ENCODE results near the gene GDF9. TPM values are rescaled to one million over a fixed set of nuclear protein-coding genes. Genes with fewer than 3 reads are reported as not detected.
A peak's percentile ranks its signal among the peaks of the same experiment; 100 is the strongest.

The GDF9 gene
- total and polyA plus RNA-seq, 10 of the 15 experiments (the other 5 are each of a cell fraction or from before 2014, with no cell fraction given), result 0.11 to 1.5 (median 0.34) TPM

GRCh38 chr5:132828846-132829494, 37.3 kb downstream of the GDF9 start:
- ChIA-PET SMC1A (ENCODE audit: uncharacterized antibody, unreplicated experiment) (interaction anchor here (0.8 to 3.2 kb wide), 14 partner anchors 9 to 303 kb away, joined by 3 to 16 read pairs (median 4); partner anchors contain the start of genes AFF4, GDF9 and UQCRQ), CTCF (interaction anchor here (0.9 to 6.0 kb wide), 17 partner anchors 9 to 695 kb away, joined by 3 to 46 read pairs (median 4); partner anchors contain the start of genes GDF9 and UQCRQ), POLR2A (interaction anchor here (1.5 to 1.9 kb wide), 2 partner anchors 10 to 78 kb away, joined by 7 to 8 read pairs; no protein-coding TSS in a partner anchor), RAD21 (ENCODE audit: unreplicated experiment) (interaction anchor here (1.2 to 2.4 kb wide), 6 partner anchors 9 to 442 kb away, joined by 3 to 13 read pairs (median 4); no protein-coding TSS in a partner anchor)
- ATAC-seq, result no peak
- Histone ChIP-seq H4K20me1 (ENCODE audit: control insufficient read depth, insufficient read depth) (no peaks in the 10 kb centered on the region), H3K4me3 (no peak overlapping the region), H3K27ac (ENCODE audit: control insufficient read depth, insufficient read depth) (no peak overlapping the region), H3K9me3 (replicated peaks; ENCODE audit: control insufficient read depth, insufficient read depth, low read length) (no peaks in the 10 kb centered on the region), H3K4me2 (ENCODE audit: control insufficient read depth, insufficient read depth) (peak overlapping the region; percentile 79), H3K9ac (ENCODE audit: control insufficient read depth, insufficient read depth, low read length) (no peak overlapping the region), H3K79me2 (ENCODE audit: control insufficient read depth, insufficient read depth, low read length) (no peaks in the 10 kb centered on the region), H2AFZ (ENCODE audit: control insufficient read depth, low read depth, low read length) (no peak overlapping the region), H3K4me1 (ENCODE audit: control insufficient read depth, insufficient read depth, low read length) (no peaks in the 10 kb centered on the region; the same call in 1 of the 2 replicates), H3K27me3 (replicated peaks in 1 of 2; ENCODE audit: control insufficient read depth in 2 of 2, insufficient read depth in 2 of 2, low read length in 1 of 2) (peaks cover 0 to 2% of the 10 kb centered on the region in 2 experiments; a peak in 2 of 4 replicates), H3K36me3 (ENCODE audit: control insufficient read depth in 2 of 2, insufficient read depth in 2 of 2, low read length in 1 of 2) (no peaks in the 10 kb centered on the region)
- DNase-seq (ENCODE audit: low read depth, low spot score), result no peak
- no peak for FAIRE-seq
- in situ Hi-C loops (cut with MboI) (loop anchor here (10.0 kb wide), 1 partner anchor 304 kb away; no protein-coding TSS in a partner anchor), intact Hi-C loops (cut with micrococcal nuclease; ENCODE audit: unreplicated experiment) (no loop called here)
- TSS peak; percentile 61 for BruUV-seq (replicated peaks)
- 60% methylated on average over 4 of the region's 4 CpGs for WGBS (ENCODE audit: insufficient coverage, insufficient replicate concordance, low lambda C conversion rate, missing lambda C conversion rate)
- no peak for TF ChIP-seq ZNF217 (IDR thresholded peaks at IDR 0.05)
- no peak for TF ChIP-seq BCL3 (IDR thresholded peaks at IDR 0.05; ENCODE audit: borderline replicate concordance, insufficient read depth, low read depth, low read length, poor library complexity, severe bottlenecking)
- no peak for TF ChIP-seq BACH1 (IDR thresholded peaks at IDR 0.05; ENCODE audit: borderline replicate concordance)
- TF ChIP-seq, protein P1, sequence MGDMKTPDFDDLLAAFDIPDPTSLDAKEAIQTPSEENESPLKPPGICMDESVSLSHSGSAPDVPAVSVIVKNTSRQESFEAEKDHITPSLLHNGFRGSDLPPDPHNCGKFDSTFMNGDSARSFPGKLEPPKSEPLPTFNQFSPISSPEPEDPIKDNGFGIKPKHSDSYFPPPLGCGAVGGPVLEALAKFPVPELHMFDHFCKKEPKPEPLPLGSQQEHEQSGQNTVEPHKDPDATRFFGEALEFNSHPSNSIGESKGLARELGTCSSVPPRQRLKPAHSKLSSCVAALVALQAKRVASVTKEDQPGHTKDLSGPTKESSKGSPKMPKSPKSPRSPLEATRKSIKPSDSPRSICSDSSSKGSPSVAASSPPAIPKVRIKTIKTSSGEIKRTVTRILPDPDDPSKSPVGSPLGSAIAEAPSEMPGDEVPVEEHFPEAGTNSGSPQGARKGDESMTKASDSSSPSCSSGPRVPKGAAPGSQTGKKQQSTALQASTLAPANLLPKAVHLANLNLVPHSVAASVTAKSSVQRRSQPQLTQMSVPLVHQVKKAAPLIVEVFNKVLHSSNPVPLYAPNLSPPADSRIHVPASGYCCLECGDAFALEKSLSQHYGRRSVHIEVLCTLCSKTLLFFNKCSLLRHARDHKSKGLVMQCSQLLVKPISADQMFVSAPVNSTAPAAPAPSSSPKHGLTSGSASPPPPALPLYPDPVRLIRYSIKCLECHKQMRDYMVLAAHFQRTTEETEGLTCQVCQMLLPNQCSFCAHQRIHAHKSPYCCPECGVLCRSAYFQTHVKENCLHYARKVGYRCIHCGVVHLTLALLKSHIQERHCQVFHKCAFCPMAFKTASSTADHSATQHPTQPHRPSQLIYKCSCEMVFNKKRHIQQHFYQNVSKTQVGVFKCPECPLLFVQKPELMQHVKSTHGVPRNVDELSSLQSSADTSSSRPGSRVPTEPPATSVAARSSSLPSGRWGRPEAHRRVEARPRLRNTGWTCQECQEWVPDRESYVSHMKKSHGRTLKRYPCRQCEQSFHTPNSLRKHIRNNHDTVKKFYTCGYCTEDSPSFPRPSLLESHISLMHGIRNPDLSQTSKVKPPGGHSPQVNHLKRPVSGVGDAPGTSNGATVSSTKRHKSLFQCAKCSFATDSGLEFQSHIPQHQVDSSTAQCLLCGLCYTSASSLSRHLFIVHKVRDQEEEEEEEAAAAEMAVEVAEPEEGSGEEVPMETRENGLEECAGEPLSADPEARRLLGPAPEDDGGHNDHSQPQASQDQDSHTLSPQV (IDR thresholded peaks at IDR 0.05), result no peak
- no peak for TF ChIP-seq JUND (IDR thresholded peaks at IDR 0.05; ENCODE audit: low read depth, low read length)
- TF ChIP-seq SUPT20H (IDR thresholded peaks at IDR 0.05; ENCODE audit: borderline replicate concordance, control insufficient read depth, low read depth, low read length), result no peak
- TF ChIP-seq RAD51 (IDR thresholded peaks at IDR 0.05), result no peak
- no peak for TF ChIP-seq SREBF2 (IDR thresholded peaks at IDR 0.05; ENCODE audit: low read length)
- no peak for TF ChIP-seq STAT1 (conservative IDR thresholded peaks at IDR 0.05)
- no peak for TF ChIP-seq FOXK2 (IDR thresholded peaks at IDR 0.05)
- no peak for TF ChIP-seq PKNOX1 (IDR thresholded peaks at IDR 0.05)
- no peak for TF ChIP-seq SIN3A (IDR thresholded peaks at IDR 0.05; ENCODE audit: low read depth, low read length)
- no peak for TF ChIP-seq EED (IDR thresholded peaks at IDR 0.05; ENCODE audit: low read depth)
- no peak for TF ChIP-seq CEBPB (IDR thresholded peaks at IDR 0.05; ENCODE audit: borderline replicate concordance in 1 of 2, low read depth in 2 of 2, low read length in 2 of 2)
- no peak for TF ChIP-seq MEF2A (IDR thresholded peaks at IDR 0.05; ENCODE audit: insufficient read depth, low read depth, low read length)
- TF ChIP-seq, protein P2, sequence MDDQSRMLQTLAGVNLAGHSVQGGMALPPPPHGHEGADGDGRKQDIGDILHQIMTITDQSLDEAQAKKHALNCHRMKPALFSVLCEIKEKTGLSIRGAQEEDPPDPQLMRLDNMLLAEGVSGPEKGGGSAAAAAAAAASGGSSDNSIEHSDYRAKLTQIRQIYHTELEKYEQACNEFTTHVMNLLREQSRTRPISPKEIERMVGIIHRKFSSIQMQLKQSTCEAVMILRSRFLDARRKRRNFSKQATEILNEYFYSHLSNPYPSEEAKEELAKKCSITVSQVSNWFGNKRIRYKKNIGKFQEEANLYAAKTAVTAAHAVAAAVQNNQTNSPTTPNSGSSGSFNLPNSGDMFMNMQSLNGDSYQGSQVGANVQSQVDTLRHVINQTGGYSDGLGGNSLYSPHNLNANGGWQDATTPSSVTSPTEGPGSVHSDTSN (IDR thresholded peaks at IDR 0.05; ENCODE audit: insufficient replicate concordance, low read depth, low read length), result no peak

Measured in GM12878 (cell line).